Measurements from ENCODE around the gene CLIC3.

The CLIC3 gene

GRCh38 chr9:137030538-137031527, 34.5 kb upstream of the CLIC3 start:
- no peak for DNase-seq

- DNase-seq = no peak
These were observed 33.6 kb upstream of the CLIC3 start for GRCh38 chr9:137030006-137030405.

GRCh38 chr9:137029058-137029936, 32.9 kb upstream of the CLIC3 start:
- DNase-seq = peak; percentile 73

GRCh38 chr9:137028263-137029057, 32.1 kb upstream of the CLIC3 start:
- DNase-seq = peak; percentile 60

GRCh38 chr9:137027369-137028262, 31.2 kb upstream of the CLIC3 start, which contains the start of gene ABCA2:
Gene ABCA2, minus strand, starts transcription at chr9:137028237. Its CDS starts 97 bp downstream, at chr9:137028140.
- peak; percentile 54 for DNase-seq

- no peak for DNase-seq
These were observed 30.5 kb upstream of the CLIC3 start for GRCh38 chr9:137026828-137027227.

GRCh38 chr9:137026384-137026783, 30.0 kb upstream of the CLIC3 start:
- no peak for DNase-seq

GRCh38 chr9:137025517-137025966, 29.2 kb upstream of the CLIC3 start:
- DNase-seq = no peak

GRCh38 chr9:137023583-137023991, 27.2 kb upstream of the CLIC3 start:
- DNase-seq = no peak

GRCh38 chr9:137023157-137023556, 26.8 kb upstream of the CLIC3 start:
- no peak for DNase-seq

- no peak for DNase-seq
These were observed 26.3 kb upstream of the CLIC3 start for GRCh38 chr9:137022662-137023008.

- DNase-seq = no peak
These were observed 25.8 kb upstream of the CLIC3 start for GRCh38 chr9:137021979-137022661.

- DNase-seq = no peak
These were observed 25.2 kb upstream of the CLIC3 start for GRCh38 chr9:137021568-137021978.

GRCh38 chr9:137020771-137021567, 24.6 kb upstream of the CLIC3 start:
- no peak for DNase-seq

GRCh38 chr9:137019891-137020683, 23.7 kb upstream of the CLIC3 start:
- DNase-seq = no peak

GRCh38 chr9:137018761-137019559, 22.6 kb upstream of the CLIC3 start:
- DNase-seq = no peak

GRCh38 chr9:137017791-137018497, 21.6 kb upstream of the CLIC3 start:
- DNase-seq = no peak

- DNase-seq = no peak
These were observed 20.7 kb upstream of the CLIC3 start for GRCh38 chr9:137017071-137017470.
